Dendritic cell treated with granulocyte-macrophage colony-stimulating factor and Interleukin-4, amounts not matched to agents 40 ng/mL and 50 ng/mL, for 4 days (primary cell): ENCODE results near the gene AMIGO1.

Experiments
- H3K27ac Mint-ChIP-seq: one replicate; pipeline ENCODE4 v1.8.0; 2022; ENCODE audit warnings: mild to moderate bottlenecking, mixed read lengths
- H3K27me3 Mint-ChIP-seq: one replicate; pipeline ENCODE4 v1.8.0; 2022; ENCODE audit warnings: mild to moderate bottlenecking, mixed read lengths
- H3K36me3 Mint-ChIP-seq: one replicate; pipeline ENCODE4 v1.8.0; 2022; ENCODE audit warnings: low read depth, mixed read lengths
- H3K4me1 Mint-ChIP-seq: one replicate; pipeline ENCODE4 v1.8.0; 2022; ENCODE audit warnings: low read depth, mixed read lengths
- H3K4me3 Mint-ChIP-seq: one replicate; pipeline ENCODE4 v1.8.0; 2022; ENCODE audit warnings: mild to moderate bottlenecking, moderate library complexity, mixed read lengths
- H3K9me3 Mint-ChIP-seq: one replicate; pipeline ENCODE4 v1.8.0; 2022; ENCODE audit warnings: mixed read lengths
- intact Hi-C: fragments of 100-400 bp; cut with micrococcal nuclease; formaldehyde crosslinking; loops from one replicate; pipeline ENCODE4 v1.15.0; 2022

AMIGO1 gene

DNA sequence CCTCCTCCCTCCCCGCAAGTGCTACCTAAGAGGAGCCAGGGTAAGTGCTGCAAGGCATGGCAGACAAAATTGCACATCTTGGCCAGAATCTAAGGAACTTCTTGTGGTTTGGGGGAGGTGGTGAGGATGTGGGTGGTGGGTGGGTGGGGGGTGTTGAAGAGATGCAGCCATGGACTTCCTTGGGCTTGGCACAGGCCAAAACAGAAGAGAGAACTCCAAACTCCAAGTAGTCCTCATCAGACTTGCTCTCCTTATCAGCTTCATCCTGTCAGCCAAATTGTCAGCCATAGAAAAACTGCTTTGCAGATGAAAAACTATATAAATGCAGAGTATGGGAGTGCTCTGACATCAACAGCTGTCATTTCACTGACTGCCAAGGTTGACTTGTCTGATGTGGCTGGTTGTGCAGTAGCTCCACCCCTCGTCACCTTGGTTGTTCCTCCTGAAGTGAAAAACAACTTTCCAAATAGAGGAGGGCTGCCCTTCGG lies 7.1 kb downstream of the AMIGO1 start:
- peaks cover 2% of the 10 kb centered on the region for H3K27me3 Mint-ChIP-seq
- peaks cover 61% of the 10 kb centered on the region for H3K4me1 Mint-ChIP-seq
- peak overlapping the region; percentile 23 for H3K27ac Mint-ChIP-seq
- H3K36me3 Mint-ChIP-seq: peaks cover 41% of the 10 kb centered on the region
- no peaks in the 10 kb centered on the region for H3K9me3 Mint-ChIP-seq
- no peak overlapping the region for H3K4me3 Mint-ChIP-seq
- intact Hi-C loops: no loop called here

DNA sequence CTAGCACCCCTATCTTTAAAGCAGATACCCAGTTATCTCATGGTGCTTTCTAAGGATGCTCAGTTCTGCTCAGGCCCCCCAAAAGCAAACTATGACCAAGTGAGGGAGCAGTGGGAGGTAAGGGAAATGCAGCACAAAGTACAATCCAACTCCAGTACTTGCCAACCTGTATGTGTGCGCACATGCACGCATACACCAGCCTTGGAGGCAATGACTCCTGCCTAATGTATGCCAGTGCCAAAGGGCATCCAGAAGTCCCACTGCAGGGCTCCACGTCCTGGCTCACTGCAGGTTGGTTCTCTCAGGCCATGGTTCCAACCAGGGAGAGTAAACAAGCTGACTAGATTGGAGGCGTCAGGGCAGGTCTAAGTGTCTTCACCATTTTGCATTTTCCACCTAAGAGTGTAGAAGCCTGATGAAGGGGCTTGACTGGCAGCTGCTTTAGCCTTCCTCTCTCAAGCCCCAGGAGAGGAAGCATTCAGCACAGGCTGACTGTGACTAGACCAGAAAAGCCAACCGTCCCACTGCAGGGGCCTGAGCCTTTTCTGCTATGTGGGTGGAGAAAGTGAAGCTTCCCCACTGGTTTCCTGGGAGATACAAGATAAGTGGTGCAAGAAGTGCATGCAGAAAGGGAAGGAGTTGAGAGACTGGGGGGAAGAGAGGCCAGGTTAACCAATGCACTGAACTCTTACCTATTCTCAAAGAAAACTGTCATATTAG lies 7.7 kb downstream of the AMIGO1 start:
- Mint-ChIP-seq H3K27ac (peak overlapping the region; percentile 23), H3K36me3 (peaks cover 47% of the 10 kb centered on the region), H3K4me1 (peaks cover 55% of the 10 kb centered on the region), H3K9me3 (no peaks in the 10 kb centered on the region), H3K27me3 (no peaks in the 10 kb centered on the region), H3K4me3 (no peak overlapping the region)
- intact Hi-C loops: no loop called here

GRCh38 chr1:109500941-109501381 lies 8.6 kb downstream of the AMIGO1 start:
- Mint-ChIP-seq H3K9me3 (no peaks in the 10 kb centered on the region), H3K27me3 (no peaks in the 10 kb centered on the region), H3K27ac (no peak overlapping the region), H3K4me3 (no peak overlapping the region), H3K36me3 (peaks cover 56% of the 10 kb centered on the region), H3K4me1 (peaks cover 60% of the 10 kb centered on the region)
- intact Hi-C loops: no loop called here

DNA sequence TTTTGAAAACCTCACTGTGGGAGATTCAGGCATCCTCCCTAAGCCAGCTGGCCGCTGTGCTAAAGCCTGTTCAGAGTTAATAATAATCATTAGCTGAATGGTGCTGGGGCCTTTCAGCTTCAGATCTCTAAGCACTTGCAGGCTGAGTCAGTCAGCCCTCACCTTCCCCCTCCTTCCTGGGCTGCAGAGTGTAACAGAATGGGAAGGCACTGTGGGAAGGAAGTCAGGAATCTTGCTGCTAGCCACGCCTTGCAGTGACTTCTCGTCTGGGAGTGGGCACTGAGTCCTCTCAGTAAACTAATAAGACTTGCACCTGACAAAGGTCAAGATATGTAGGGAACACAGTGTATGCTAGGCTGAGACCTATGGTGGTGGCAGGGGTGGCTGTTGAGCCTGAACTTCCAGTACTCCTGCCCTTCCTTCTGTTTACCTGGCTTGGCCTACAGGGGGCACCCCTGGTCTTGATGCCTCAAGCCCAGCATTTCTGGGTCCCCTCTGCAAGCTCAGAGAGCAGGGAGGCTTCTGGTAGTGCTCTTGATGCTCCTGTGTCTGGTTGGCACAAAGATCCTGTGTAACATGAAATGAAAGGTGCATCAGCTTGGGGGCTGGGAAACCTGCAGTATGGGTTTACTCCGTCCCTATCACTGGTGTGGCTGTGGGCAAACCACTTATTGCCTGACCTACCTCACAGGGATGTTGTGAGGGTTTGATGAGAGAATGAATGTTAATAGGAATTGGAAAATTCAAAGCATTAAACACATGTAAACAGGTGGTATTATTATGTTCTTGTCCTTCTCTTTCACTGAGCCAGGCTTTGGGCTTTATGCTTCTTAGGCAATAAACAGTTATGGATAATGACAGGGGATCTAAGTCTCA lies 9.6 kb downstream of the AMIGO1 start:
- intact Hi-C loops: no loop called here
- Mint-ChIP-seq H3K9me3 (no peaks in the 10 kb centered on the region), H3K27me3 (no peaks in the 10 kb centered on the region), H3K36me3 (peaks cover 66% of the 10 kb centered on the region), H3K4me1 (peaks cover 71% of the 10 kb centered on the region), H3K4me3 (no peak overlapping the region), H3K27ac (no peak overlapping the region)

- Mint-ChIP-seq H3K27me3 (no peaks in the 10 kb centered on the region), H3K9me3 (no peaks in the 10 kb centered on the region), H3K4me3 (no peak overlapping the region), H3K27ac (no peak overlapping the region), H3K4me1 (peaks cover 79% of the 10 kb centered on the region), H3K36me3 (peaks cover 70% of the 10 kb centered on the region)
- intact Hi-C loops: no loop called here
These were observed 10.4 kb downstream of the AMIGO1 start for GRCh38 chr1:109499081-109499480.

DNA sequence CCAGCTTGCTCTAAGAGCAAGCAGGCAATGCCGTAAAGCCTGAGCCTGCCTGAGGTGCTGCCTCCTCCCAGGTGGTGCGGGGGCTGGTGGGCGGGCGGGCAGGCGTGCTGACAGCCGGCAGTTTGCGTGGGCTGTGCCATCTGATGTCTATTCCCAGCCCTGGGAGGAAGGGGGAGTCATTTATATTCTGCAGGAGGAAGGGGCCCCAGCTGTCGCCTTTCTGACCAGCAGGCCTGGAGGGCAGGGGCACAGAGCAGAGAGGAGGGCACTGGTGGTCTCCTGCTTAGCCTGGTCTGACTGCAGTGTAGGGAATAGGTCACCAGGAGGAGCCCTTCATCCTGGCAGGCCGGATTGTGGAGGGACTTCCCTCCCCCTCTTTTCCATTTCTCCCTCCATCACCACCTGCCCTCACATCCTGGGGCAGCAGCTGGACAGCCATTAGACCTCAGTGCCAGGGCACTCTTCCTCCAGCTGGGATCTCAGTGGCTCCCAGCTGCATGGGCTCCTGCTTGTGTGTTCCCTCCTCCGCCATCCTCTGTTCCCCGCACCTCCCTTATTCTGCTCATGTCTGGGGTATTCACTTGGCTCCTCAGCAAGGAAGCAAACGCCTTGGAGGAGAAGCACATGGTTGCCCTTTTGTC lies 11.2 kb downstream of the AMIGO1 start:
- no peak overlapping the region for H3K4me3 Mint-ChIP-seq
- intact Hi-C loops: no loop called here
- no peaks in the 10 kb centered on the region for H3K27me3 Mint-ChIP-seq
- no peak overlapping the region for H3K27ac Mint-ChIP-seq
- peaks cover 81% of the 10 kb centered on the region for H3K4me1 Mint-ChIP-seq
- H3K9me3 Mint-ChIP-seq: no peaks in the 10 kb centered on the region
- H3K36me3 Mint-ChIP-seq: peaks cover 73% of the 10 kb centered on the region

GRCh38 chr1:109497449-109498160 lies 11.9 kb downstream of the AMIGO1 start:
- peaks cover 77% of the 10 kb centered on the region for H3K4me1 Mint-ChIP-seq

DNA sequence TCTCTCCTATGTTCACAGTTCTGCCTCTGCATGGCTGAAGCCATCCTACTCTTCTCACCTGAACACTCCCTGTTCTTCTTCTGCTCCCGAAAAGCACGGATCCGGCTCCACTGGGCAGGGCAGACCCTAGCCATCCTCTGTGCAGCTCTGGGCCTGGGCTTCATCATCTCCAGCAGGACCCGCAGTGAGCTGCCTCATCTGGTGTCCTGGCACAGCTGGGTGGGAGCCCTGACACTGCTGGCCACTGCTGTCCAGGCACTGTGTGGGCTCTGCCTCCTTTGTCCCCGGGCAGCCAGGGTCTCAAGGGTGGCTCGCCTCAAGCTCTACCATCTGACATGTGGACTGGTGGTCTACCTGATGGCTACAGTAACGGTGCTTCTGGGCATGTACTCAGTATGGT lies 13.8 kb downstream of the AMIGO1 start:
- no peaks in the 10 kb centered on the region for H3K27me3 Mint-ChIP-seq
- peaks cover 62% of the 10 kb centered on the region for H3K4me1 Mint-ChIP-seq
- peaks cover 65% of the 10 kb centered on the region for H3K36me3 Mint-ChIP-seq
- no peaks in the 10 kb centered on the region for H3K9me3 Mint-ChIP-seq
- H3K27ac Mint-ChIP-seq: no peak overlapping the region
- H3K4me3 Mint-ChIP-seq: no peak overlapping the region
- intact Hi-C loops: no loop called here

More at GRCh38 chr1:109497449-109498160, 11.9 kb downstream of the AMIGO1 start:
- intact Hi-C loops: no loop called here
- Mint-ChIP-seq H3K9me3 (no peaks in the 10 kb centered on the region), H3K27me3 (no peaks in the 10 kb centered on the region), H3K27ac (no peak overlapping the region), H3K36me3 (peaks cover 68% of the 10 kb centered on the region), H3K4me3 (no peak overlapping the region)

DNA sequence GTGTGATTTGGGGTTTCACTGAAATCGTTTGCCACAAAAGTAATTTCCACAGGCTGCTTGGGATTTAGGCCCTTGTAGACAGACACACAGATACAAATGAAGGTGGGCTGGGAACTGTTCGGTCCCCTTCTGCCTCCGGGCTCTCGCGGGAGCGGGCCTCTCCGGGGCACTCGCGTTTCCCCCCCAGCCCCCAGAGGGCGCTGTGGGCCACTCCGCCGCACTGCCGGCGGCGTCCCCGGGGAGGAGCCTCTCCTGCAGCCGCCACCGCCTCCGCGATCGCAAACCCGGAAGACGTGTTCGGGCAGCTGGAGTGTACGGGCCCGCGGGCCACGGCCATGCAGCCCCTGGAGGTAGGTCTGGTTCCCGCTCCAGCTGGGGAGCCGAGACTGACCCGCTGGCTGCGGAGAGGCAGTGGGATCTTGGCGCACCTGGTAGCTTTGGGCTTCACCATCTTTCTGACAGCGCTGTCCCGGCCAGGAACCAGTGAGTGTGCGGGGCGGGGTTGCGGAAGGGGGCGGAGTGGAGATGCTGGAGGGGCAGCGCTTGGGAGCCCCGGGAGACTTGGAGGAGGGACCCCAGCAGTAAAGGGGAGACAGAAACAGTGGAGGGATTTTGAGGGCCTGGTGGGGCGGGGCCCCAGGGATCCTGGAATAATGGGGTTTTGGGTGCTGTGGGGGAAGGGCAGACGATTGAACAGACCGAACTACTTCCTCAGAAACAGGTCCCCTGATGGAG lies 15.6 kb downstream of the AMIGO1 start, which contains the start of gene CYB561D1:
Gene CYB561D1 (plus strand): TSS at position 290 of the 735 bp plus-strand sequence. CDS start 46 bp downstream, at position 336.
- Mint-ChIP-seq H3K9me3 (no peaks in the 10 kb centered on the region), H3K27me3 (no peaks in the 10 kb centered on the region), H3K4me1 (peaks cover 47% of the 10 kb centered on the region), H3K27ac (peak within 1 kb of the TSS; percentile 91), H3K36me3 (peaks cover 50% of the 10 kb centered on the region), H3K4me3 (peak within 1 kb of the TSS; percentile 96)
- intact Hi-C loops: loop anchor here (1.0 kb wide), 1 partner anchor 38 kb away; no protein-coding TSS in a partner anchor

DNA sequence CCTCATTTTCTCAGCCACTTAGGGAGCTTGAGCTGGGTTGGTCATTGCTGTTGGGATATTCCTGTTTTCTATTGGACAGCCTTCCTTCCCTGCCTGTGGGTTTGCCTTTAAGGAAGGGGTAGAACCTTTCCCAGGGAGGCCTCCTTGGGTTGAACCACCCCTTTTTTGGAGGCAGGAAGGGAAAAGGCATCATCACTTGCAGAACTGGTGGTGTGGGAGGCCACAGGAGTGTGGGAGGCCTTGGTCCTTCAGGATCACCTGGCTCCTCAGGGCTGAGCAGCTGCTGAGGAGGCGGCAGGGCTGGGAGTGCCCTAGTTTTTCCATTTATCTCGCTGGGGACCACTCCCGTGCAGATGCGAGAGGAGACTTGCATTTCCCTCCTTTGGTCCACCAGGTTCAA lies 16.3 kb downstream of the AMIGO1 start:
- Mint-ChIP-seq H3K27ac (no peak overlapping the region), H3K4me1 (peaks cover 40% of the 10 kb centered on the region), H3K36me3 (peaks cover 49% of the 10 kb centered on the region), H3K4me3 (no peak overlapping the region), H3K27me3 (no peaks in the 10 kb centered on the region), H3K9me3 (no peaks in the 10 kb centered on the region)
- intact Hi-C loops: no loop called here

DNA sequence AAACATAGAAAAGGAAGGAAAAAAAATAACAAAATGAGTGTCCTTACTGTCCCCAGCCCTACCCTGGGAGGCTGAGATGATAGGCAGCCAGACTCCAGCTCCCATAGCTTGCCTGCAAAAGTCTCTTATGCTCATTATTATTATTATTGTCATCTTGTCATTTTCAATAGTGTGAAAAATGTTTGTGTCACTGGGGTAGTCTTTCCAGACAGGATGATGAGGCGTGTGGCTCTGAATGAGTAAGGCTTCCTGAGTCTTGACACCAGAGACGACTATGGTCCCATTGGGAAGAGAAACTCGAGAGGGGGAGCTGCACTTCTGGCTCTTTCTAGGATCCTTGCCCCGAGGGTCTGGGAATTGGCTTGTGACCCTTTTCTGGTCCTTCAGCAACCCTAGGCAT lies 16.7 kb downstream of the AMIGO1 start:
- Mint-ChIP-seq H3K27ac (no peak overlapping the region), H3K4me3 (no peak overlapping the region), H3K36me3 (peaks cover 48% of the 10 kb centered on the region), H3K4me1 (peaks cover 36% of the 10 kb centered on the region), H3K27me3 (no peaks in the 10 kb centered on the region), H3K9me3 (no peaks in the 10 kb centered on the region)
- intact Hi-C loops: no loop called here

DNA sequence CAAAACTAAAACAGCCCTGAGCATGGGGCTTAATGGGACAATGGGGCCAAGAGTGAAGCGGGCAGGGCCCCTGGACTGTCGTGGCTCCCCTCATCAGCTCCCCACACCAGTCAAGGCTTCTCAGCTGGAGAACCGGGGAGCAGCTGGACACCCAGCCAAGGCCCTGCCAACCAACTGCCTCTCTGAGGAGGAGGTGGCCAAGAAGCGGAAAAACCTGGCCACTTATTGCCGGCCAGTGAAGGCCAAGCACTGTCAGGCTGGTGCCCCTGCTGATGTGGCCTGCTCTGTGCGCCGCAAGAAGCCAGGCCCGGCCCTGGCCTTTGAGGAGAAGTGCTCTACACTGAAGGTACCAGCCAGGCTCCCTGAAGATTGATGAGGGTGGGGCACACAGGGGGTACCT lies 18.2 kb downstream of the AMIGO1 start:
- Mint-ChIP-seq H3K36me3 (peaks cover 41% of the 10 kb centered on the region), H3K27me3 (no peaks in the 10 kb centered on the region), H3K4me3 (no peak overlapping the region), H3K27ac (no peak overlapping the region), H3K9me3 (no peaks in the 10 kb centered on the region), H3K4me1 (peaks cover 31% of the 10 kb centered on the region)
- intact Hi-C loops: no loop called here

DNA sequence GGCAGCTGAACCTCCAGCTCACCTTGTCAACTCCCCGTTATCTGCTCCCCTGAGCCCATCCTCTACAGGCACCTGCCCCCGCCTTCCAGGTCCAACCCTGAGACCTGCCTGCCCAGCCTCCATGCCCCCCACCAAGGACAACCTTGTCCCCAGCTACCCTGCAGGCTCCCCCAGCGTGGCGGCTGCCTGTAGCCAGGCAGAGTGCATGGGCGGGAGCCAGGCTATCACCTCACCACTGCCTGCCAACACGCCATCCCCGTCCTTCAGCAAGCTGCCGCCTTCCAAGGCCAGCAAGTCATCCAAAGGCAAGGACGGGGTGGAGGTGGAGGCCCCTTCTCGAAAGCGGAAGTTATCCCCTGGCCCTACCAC lies 18.6 kb downstream of the AMIGO1 start:
- H3K4me1 Mint-ChIP-seq: peaks cover 26% of the 10 kb centered on the region
- H3K9me3 Mint-ChIP-seq: no peaks in the 10 kb centered on the region
- H3K4me3 Mint-ChIP-seq: no peak overlapping the region
- H3K36me3 Mint-ChIP-seq: peaks cover 36% of the 10 kb centered on the region
- intact Hi-C loops: loop anchor here (1.0 kb wide), 1 partner anchor 41 kb away; no protein-coding TSS in a partner anchor
- no peak overlapping the region for H3K27ac Mint-ChIP-seq
- H3K27me3 Mint-ChIP-seq: no peaks in the 10 kb centered on the region
